ENCODE results near the gene JOSD2.

Gene JOSD2

GRCh38 chr19:50553134-50553703, 42.2 kb upstream of the JOSD2 start:
- H3K27me3 ChIP-seq (replicated peaks; ENCODE audit: insufficient read depth, low read length) = peaks cover 91% of the 10 kb centered on the region
- DNase-seq = no peak

GRCh38 chr19:50552540-50552939, 41.5 kb upstream of the JOSD2 start:
- peaks cover 91% of the 10 kb centered on the region for H3K27me3 ChIP-seq (replicated peaks; ENCODE audit: insufficient read depth, low read length)

More at GRCh38 chr19:50553134-50553703, 42.2 kb upstream of the JOSD2 start:
- no peaks in the 10 kb centered on the region for H3K9me3 ChIP-seq (replicated peaks; ENCODE audit: insufficient read depth, low read length)
- TF ChIP-seq CTCF (IDR thresholded peaks at IDR 0.05; ENCODE audit: low read length) (no peak), EZH2phosphoT487 (IDR thresholded peaks at IDR 0.05; ENCODE audit: low read length) (no peak), EZH2 (optimal IDR thresholded peaks at IDR 0.05; ENCODE audit: low read depth, low read length) (no peak)
- H3F3A ChIP-seq (ENCODE audit: insufficient read depth, low read length) = no peaks in the 10 kb centered on the region
- no peak overlapping the region for H3K27ac ChIP-seq (ENCODE audit: low read length)
- no peak overlapping the region for H2AFZ ChIP-seq (ENCODE audit: low read length)
- no peak overlapping the region for H3K4me2 ChIP-seq (ENCODE audit: low read depth, low read length)
- no peaks in the 10 kb centered on the region for H3K9me2 ChIP-seq (replicated peaks; ENCODE audit: insufficient read depth, low read length)
- no peaks in the 10 kb centered on the region for H4K20me1 ChIP-seq (ENCODE audit: insufficient read depth, low read length)
- H3K9ac ChIP-seq (ENCODE audit: low read length) = no peak overlapping the region
- no peaks in the 10 kb centered on the region for H3K79me2 ChIP-seq (ENCODE audit: low read length)
- H3K4me1 ChIP-seq (ENCODE audit: low read length) = no peaks in the 10 kb centered on the region
- H3K36me3 ChIP-seq (replicated peaks; ENCODE audit: insufficient read depth, low read length) = no peaks in the 10 kb centered on the region
- no peak overlapping the region for H3K4me3 ChIP-seq (ENCODE audit: low read length)

GRCh38 chr19:50551715-50552187, 40.8 kb upstream of the JOSD2 start:
- Histone ChIP-seq H3K9me2 (replicated peaks; ENCODE audit: insufficient read depth, low read length) (no peaks in the 10 kb centered on the region), H4K20me1 (ENCODE audit: insufficient read depth, low read length) (no peaks in the 10 kb centered on the region), H3K9ac (ENCODE audit: low read length) (no peak overlapping the region), H3K4me1 (ENCODE audit: low read length) (no peaks in the 10 kb centered on the region), H3K27ac (ENCODE audit: low read length) (no peak overlapping the region), H3K4me3 (ENCODE audit: low read length) (no peak overlapping the region), H3K4me2 (ENCODE audit: low read depth, low read length) (no peak overlapping the region), H3K79me2 (ENCODE audit: low read length) (no peaks in the 10 kb centered on the region), H3K36me3 (replicated peaks; ENCODE audit: insufficient read depth, low read length) (no peaks in the 10 kb centered on the region), H3K9me3 (replicated peaks; ENCODE audit: insufficient read depth, low read length) (no peaks in the 10 kb centered on the region), H2AFZ (ENCODE audit: low read length) (no peak overlapping the region), H3K27me3 (replicated peaks; ENCODE audit: insufficient read depth, low read length) (peaks cover 92% of the 10 kb centered on the region), H3F3A (ENCODE audit: insufficient read depth, low read length) (no peaks in the 10 kb centered on the region)
- no peak for TF ChIP-seq EZH2 (optimal IDR thresholded peaks at IDR 0.05; ENCODE audit: low read depth, low read length)
- no peak for TF ChIP-seq CTCF (IDR thresholded peaks at IDR 0.05; ENCODE audit: low read length)
- TF ChIP-seq EZH2phosphoT487 (IDR thresholded peaks at IDR 0.05; ENCODE audit: low read length) = no peak
- DNase-seq = no peak

More at GRCh38 chr19:50552540-50552939, 41.5 kb upstream of the JOSD2 start:
- H3K9me2 ChIP-seq (replicated peaks; ENCODE audit: insufficient read depth, low read length) = no peaks in the 10 kb centered on the region
- H3K4me1 ChIP-seq (ENCODE audit: low read length) = no peaks in the 10 kb centered on the region
- no peak for DNase-seq
- H3K79me2 ChIP-seq (ENCODE audit: low read length) = no peaks in the 10 kb centered on the region
- H3F3A ChIP-seq (ENCODE audit: insufficient read depth, low read length) = no peaks in the 10 kb centered on the region
- H2AFZ ChIP-seq (ENCODE audit: low read length) = no peak overlapping the region
- H3K9ac ChIP-seq (ENCODE audit: low read length) = no peak overlapping the region
- TF ChIP-seq CTCF (IDR thresholded peaks at IDR 0.05; ENCODE audit: low read length) = no peak
- TF ChIP-seq EZH2 (optimal IDR thresholded peaks at IDR 0.05; ENCODE audit: low read depth, low read length) = no peak
- TF ChIP-seq EZH2phosphoT487 (IDR thresholded peaks at IDR 0.05; ENCODE audit: low read length) = no peak
- no peaks in the 10 kb centered on the region for H3K9me3 ChIP-seq (replicated peaks; ENCODE audit: insufficient read depth, low read length)
- H3K4me2 ChIP-seq (ENCODE audit: low read depth, low read length) = no peak overlapping the region
- H3K4me3 ChIP-seq (ENCODE audit: low read length) = no peak overlapping the region
- no peaks in the 10 kb centered on the region for H4K20me1 ChIP-seq (ENCODE audit: insufficient read depth, low read length)
- no peak overlapping the region for H3K27ac ChIP-seq (ENCODE audit: low read length)
- H3K36me3 ChIP-seq (replicated peaks; ENCODE audit: insufficient read depth, low read length) = no peaks in the 10 kb centered on the region
